ENCODE results near the gene RRP8. TPM values are rescaled to one million over a fixed set of nuclear protein-coding genes. Genes with fewer than 3 reads are reported as not detected.

RRP8 gene
- total and polyA plus RNA-seq, 9 of the 15 experiments (the other 6 are each of a cell fraction or from before 2014, with no cell fraction given): 5.7 to 47.3 (median 32.6) TPM

GRCh38 chr11:6635082-6635932 is 31.9 kb upstream of the RRP8 start (continued):
- TF ChIP-seq ZNF592 (IDR thresholded peaks at IDR 0.05): peak; percentile 57; the same call in 1 of the 2 replicates
- no peak for TF ChIP-seq DEAF1 (CRISPR knock-in tag; IDR thresholded peaks at IDR 0.05)
- TF ChIP-seq ETV5 (CRISPR knock-in tag; IDR thresholded peaks at IDR 0.05; ENCODE audit: low read depth): 0 out of 2 replicates have a peak, but pooled peaks have one; percentile 39
- 0 out of 2 replicates have a peak, but pooled peaks have one; percentile 2 for TF ChIP-seq ZNF583 (CRISPR knock-in tag; IDR thresholded peaks at IDR 0.05)
- no peak for TF ChIP-seq SAP30 (IDR thresholded peaks at IDR 0.05; ENCODE audit: borderline replicate concordance, insufficient read depth, low read depth, low read length, poor library complexity, severe bottlenecking)
- peak; percentile 50 to 84; a peak in 2 of 4 replicates for TF ChIP-seq ETV6 (IDR thresholded peaks at IDR 0.05; ENCODE audit: borderline replicate concordance in 1 of 2, low read depth in 2 of 2, low read length in 1 of 2)
- TF ChIP-seq ETV6 (CRISPR knock-in tag; IDR thresholded peaks at IDR 0.05; ENCODE audit: borderline replicate concordance): no peak
- no peak for TF ChIP-seq ZNF507 (tag; conservative IDR thresholded peaks at IDR 0.05)
- TF ChIP-seq GTF2F1 (IDR thresholded peaks at IDR 0.05; ENCODE audit: low read depth, low read length): no peak
- peak; percentile 24; the same call in 1 of the 2 replicates for TF ChIP-seq CTBP1 (IDR thresholded peaks at IDR 0.05; ENCODE audit: borderline replicate concordance)
- no peak for TF ChIP-seq ZNF766 (CRISPR knock-in tag; conservative IDR thresholded peaks at IDR 0.05)
- no peak for TF ChIP-seq TCF7L2 (IDR thresholded peaks at IDR 0.05; ENCODE audit: low read depth, low read length)
- no peak for TF ChIP-seq ZNF134 (CRISPR knock-in tag; conservative IDR thresholded peaks at IDR 0.05)
- TF ChIP-seq ZNF263 (CRISPR knock-in tag; IDR thresholded peaks at IDR 0.05; ENCODE audit: borderline replicate concordance): no peak
- TF ChIP-seq POLR2AphosphoS2 (IDR thresholded peaks at IDR 0.05; ENCODE audit: low read length): no peak
- 0 out of 2 replicates have a peak, but pooled peaks have one; percentile 22 for TF ChIP-seq CXXC5 (CRISPR knock-in tag; IDR thresholded peaks at IDR 0.05)
- TF ChIP-seq CLOCK (CRISPR knock-in tag; IDR thresholded peaks at IDR 0.05; ENCODE audit: borderline replicate concordance): no peak
- TF ChIP-seq SMARCB1 (IDR thresholded peaks at IDR 0.05; ENCODE audit: insufficient read length, low read depth): no peak
- no peak for TF ChIP-seq E2F3 (CRISPR knock-in tag; IDR thresholded peaks at IDR 0.05)

All from K562 (cell line).